ENCODE data around the gene ARHGAP15.

- TF ChIP-seq, protein P1, sequence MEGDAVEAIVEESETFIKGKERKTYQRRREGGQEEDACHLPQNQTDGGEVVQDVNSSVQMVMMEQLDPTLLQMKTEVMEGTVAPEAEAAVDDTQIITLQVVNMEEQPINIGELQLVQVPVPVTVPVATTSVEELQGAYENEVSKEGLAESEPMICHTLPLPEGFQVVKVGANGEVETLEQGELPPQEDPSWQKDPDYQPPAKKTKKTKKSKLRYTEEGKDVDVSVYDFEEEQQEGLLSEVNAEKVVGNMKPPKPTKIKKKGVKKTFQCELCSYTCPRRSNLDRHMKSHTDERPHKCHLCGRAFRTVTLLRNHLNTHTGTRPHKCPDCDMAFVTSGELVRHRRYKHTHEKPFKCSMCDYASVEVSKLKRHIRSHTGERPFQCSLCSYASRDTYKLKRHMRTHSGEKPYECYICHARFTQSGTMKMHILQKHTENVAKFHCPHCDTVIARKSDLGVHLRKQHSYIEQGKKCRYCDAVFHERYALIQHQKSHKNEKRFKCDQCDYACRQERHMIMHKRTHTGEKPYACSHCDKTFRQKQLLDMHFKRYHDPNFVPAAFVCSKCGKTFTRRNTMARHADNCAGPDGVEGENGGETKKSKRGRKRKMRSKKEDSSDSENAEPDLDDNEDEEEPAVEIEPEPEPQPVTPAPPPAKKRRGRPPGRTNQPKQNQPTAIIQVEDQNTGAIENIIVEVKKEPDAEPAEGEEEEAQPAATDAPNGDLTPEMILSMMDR (IDR thresholded peaks at IDR 0.05), result no peak
- no peak for TF ChIP-seq POLR2A (IDR thresholded peaks at IDR 0.05)
- no peak for TF ChIP-seq EP300 (IDR thresholded peaks at IDR 0.05; ENCODE audit: low read depth)
- TF ChIP-seq POLR2AphosphoS5 (IDR thresholded peaks at IDR 0.05), result no peak
Observed at GRCh38 chr2:143434445-143434844, 305.2 kb downstream of the ARHGAP15 start.

All from transverse colon (tissue), 4 donors.